PC-9 (cell line): ENCODE data around the gene DNAI4. TPM values are rescaled to one million over a fixed set of nuclear protein-coding genes. Genes with fewer than 3 reads are reported as not detected.

Experiments used
- BruUV-seq: library from RNA; stranded (reverse); fragments of 400-500 nt; replicated peaks from 2 replicates; lab custom pipeline; 2021; lab: Mats Ljungman, UMichigan
- CTCF ChIA-PET: fragments of 300-600 bp; sonication (Branson Sonifier 250); formaldehyde crosslinking; loops from one replicate; lab custom pipeline; 2022; ENCODE audit warnings: antibody characterized with exemption; lab: Charles Lee
- POLR2A ChIA-PET: fragments of 300-600 bp; sonication (Branson Sonifier 250); formaldehyde crosslinking; loops from one replicate; lab custom pipeline; 2022; ENCODE audit warnings: antibody characterized with exemption; ENCODE audit not compliant: unreplicated experiment; lab: Charles Lee
- DNase-seq, 2 experiments: peaks; one replicate each; pipeline versions ENCODE4 v3.0.0 to v3.0.0-alpha.2; 2015 to 2022; ENCODE audit warnings: mixed read lengths in 1 of 2
- H2AFZ ChIP-seq: fragments of 200-600 bp; sonication (generic); 2 replicates; pipeline ENCODE4 v1.8.1; 2017; ENCODE audit warnings: antibody characterized with exemption
- H3F3A ChIP-seq: fragments of 200-600 bp; sonication (generic); 2 replicates; pipeline ENCODE4 v1.8.1; 2017; ENCODE audit warnings: antibody characterized with exemption, mild to moderate bottlenecking, low read depth; ENCODE audit not compliant: insufficient read depth
- H3K27ac ChIP-seq: fragments of 200-600 bp; sonication (generic); 2 replicates; pipeline ENCODE4 v1.6.1; 2016; ENCODE audit warnings: mixed run types
- H3K27me3 ChIP-seq: fragments of 200-600 bp; sonication (generic); 2 replicates; pipeline ENCODE4 v1.6.1; 2016; ENCODE audit warnings: low read depth, mixed run types; ENCODE audit not compliant: insufficient read depth
- H3K36me3 ChIP-seq: fragments of 200-600 bp; sonication (generic); 2 replicates; pipeline ENCODE4 v1.6.1; 2016; ENCODE audit warnings: low read depth, mixed run types
- H3K4me1 ChIP-seq: fragments of 200-600 bp; sonication (generic); replicated peaks from 2 replicates; pipeline ENCODE4 v1.6.1; 2016; ENCODE audit warnings: mixed run types; ENCODE audit not compliant: insufficient read depth
- H3K4me2 ChIP-seq: fragments of 200-600 bp; sonication (generic); 2 replicates; pipeline ENCODE4 v1.6.1; 2017; ENCODE audit warnings: mixed run types
- H3K4me3 ChIP-seq: fragments of 200-600 bp; sonication (generic); 2 replicates; pipeline ENCODE4 v1.6.1; 2016; ENCODE audit warnings: mixed run types
- H3K79me2 ChIP-seq: fragments of 200-600 bp; sonication (generic); 2 replicates; pipeline ENCODE4 v1.6.1; 2017; ENCODE audit warnings: low read depth, mixed run types
- H3K9me2 ChIP-seq: fragments of 200-600 bp; sonication (generic); 2 replicates; pipeline ENCODE4 v1.8.1; 2017; ENCODE audit warnings: mild to moderate bottlenecking; ENCODE audit not compliant: insufficient read depth
- H3K9me3 ChIP-seq: fragments of 200-600 bp; sonication (generic); 2 replicates; pipeline ENCODE4 v1.8.1; 2016; ENCODE audit warnings: low read depth; ENCODE audit not compliant: insufficient read depth
- H4K20me1 ChIP-seq: fragments of 200-600 bp; sonication (generic); 2 replicates; pipeline ENCODE4 v1.8.1; 2017; ENCODE audit not compliant: insufficient read depth
- EZH2 ChIP-seq: fragments of 200-600 bp; sonication (generic); IDR thresholded peaks from 2 replicates; pipeline ENCODE4 v1.8.0; 2017; ENCODE audit warnings: antibody characterized with exemption, low read depth
- intact Hi-C: fragments of 100-400 bp; cut with micrococcal nuclease; formaldehyde crosslinking; loops from one replicate; pipeline ENCODE4 v1.10.0; 2022; ENCODE audit not compliant: unreplicated experiment
- total RNA-seq: library from RNA; stranded (reverse); gene quantifications from 2 replicates; pipeline ENCODE4 v1.2.3, GENCODE V29; 2021
- TF ChIP-seq, protein P1 (sequence below): fragments of 200-600 bp; sonication (generic); conservative IDR thresholded peaks from 2 replicates; pipeline ENCODE4 v1.6.1; 2017; ENCODE audit warnings: mixed run types, antibody characterized with exemption, mild to moderate bottlenecking, moderate library complexity

Gene DNAI4
- total RNA-seq, 1 experiment from 2014 or later, result 12.6 TPM

DNA sequence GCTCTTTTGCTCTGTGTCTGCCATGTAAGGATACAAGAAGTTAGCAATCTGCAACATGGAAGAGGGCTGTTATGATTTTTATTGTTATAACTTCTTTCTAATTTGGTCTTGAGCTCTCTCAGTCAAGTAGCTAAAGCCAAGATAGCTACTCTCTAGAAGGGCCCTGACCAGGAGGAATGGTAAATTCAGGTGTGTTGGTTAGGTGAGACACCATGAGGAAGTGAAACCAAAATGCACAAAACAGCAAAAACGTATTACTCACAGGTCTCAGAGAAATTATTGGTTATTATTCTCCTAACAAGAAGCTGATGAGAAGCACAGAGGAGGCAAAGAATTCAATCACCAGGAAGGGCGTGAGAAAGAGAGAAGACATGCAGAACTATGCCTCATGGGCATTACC, 71.8 kb downstream of the DNAI4 start:
- no peak overlapping the region for H3K27ac ChIP-seq
- H4K20me1 ChIP-seq, result no peaks in the 10 kb centered on the region
- BruUV-seq, result no TSS peak
- CTCF ChIA-PET, result no interaction called here
- H3K27me3 ChIP-seq, result no peaks in the 10 kb centered on the region
- no peaks in the 10 kb centered on the region; the same call in 1 of the 2 replicates for H3K9me2 ChIP-seq
- intact Hi-C loops, result no loop called here
- peak overlapping the region; percentile 12; the same call in 1 of the 2 replicates for H2AFZ ChIP-seq
- H3K36me3 ChIP-seq, result no peaks in the 10 kb centered on the region
- no peak overlapping the region for H3K4me2 ChIP-seq
- H3K9me3 ChIP-seq, result no peaks in the 10 kb centered on the region
- TF ChIP-seq, protein P1, sequence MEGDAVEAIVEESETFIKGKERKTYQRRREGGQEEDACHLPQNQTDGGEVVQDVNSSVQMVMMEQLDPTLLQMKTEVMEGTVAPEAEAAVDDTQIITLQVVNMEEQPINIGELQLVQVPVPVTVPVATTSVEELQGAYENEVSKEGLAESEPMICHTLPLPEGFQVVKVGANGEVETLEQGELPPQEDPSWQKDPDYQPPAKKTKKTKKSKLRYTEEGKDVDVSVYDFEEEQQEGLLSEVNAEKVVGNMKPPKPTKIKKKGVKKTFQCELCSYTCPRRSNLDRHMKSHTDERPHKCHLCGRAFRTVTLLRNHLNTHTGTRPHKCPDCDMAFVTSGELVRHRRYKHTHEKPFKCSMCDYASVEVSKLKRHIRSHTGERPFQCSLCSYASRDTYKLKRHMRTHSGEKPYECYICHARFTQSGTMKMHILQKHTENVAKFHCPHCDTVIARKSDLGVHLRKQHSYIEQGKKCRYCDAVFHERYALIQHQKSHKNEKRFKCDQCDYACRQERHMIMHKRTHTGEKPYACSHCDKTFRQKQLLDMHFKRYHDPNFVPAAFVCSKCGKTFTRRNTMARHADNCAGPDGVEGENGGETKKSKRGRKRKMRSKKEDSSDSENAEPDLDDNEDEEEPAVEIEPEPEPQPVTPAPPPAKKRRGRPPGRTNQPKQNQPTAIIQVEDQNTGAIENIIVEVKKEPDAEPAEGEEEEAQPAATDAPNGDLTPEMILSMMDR, result no peak
- TF ChIP-seq EZH2, result no peak
- POLR2A ChIA-PET, result no interaction called here
- no peaks in the 10 kb centered on the region for H3K4me1 ChIP-seq
- H3K4me3 ChIP-seq, result no peak overlapping the region
- no peaks in the 10 kb centered on the region for H3K79me2 ChIP-seq
- no peak for DNase-seq
- no peaks in the 10 kb centered on the region for H3F3A ChIP-seq

DNA sequence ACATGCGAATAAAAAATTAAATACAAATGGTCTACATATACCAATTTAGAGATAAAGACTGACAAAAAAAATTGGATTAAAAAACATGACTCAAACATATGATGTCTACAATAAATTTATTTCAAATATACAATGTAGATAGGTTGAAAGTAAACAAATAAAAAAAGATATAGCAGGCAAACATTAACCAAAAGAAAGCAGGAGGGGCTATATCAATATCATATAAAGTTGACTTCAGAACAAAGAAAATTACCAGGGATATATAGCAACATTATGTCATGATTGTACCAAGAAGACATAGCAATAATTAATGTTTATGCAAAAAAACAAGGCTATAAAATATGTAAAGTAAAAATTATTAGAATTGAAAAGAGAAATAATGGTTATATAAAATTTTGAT, 73.7 kb downstream of the DNAI4 start:
- H3K27me3 ChIP-seq, result no peaks in the 10 kb centered on the region

DNA sequence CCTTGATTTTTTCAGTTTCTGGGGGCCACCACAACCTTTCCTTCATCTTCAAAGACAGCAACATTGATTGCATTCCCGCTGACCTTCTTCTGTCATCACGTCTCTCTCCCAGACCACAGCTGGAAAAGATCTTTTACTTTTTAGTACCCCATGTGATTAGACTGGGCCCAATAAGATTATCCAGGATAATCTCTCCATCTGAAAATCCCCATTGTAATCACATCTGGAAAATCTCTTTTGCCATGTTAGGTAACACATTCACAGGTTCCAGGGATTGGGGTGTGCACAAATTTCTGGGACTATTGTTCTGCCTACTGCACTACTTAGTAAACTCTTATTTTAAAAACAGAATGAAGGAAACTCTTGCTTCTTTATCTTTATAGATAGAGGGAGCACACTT, 76.5 kb downstream of the DNAI4 start:
- no peak overlapping the region for H3K27ac ChIP-seq
- no peak for DNase-seq
- CTCF ChIA-PET, result no interaction called here
- H4K20me1 ChIP-seq, result no peaks in the 10 kb centered on the region
- no peaks in the 10 kb centered on the region for H3F3A ChIP-seq
- H3K79me2 ChIP-seq, result no peaks in the 10 kb centered on the region
- no peaks in the 10 kb centered on the region for H3K9me3 ChIP-seq
- no peaks in the 10 kb centered on the region for H3K36me3 ChIP-seq
- H3K4me1 ChIP-seq, result no peaks in the 10 kb centered on the region
- H2AFZ ChIP-seq, result no peak overlapping the region
- intact Hi-C loops, result no loop called here
- no peak overlapping the region for H3K4me3 ChIP-seq
- no peak for TF ChIP-seq EZH2
- TF ChIP-seq, protein P1, result no peak
- BruUV-seq, result no TSS peak
- no peaks in the 10 kb centered on the region; the same call in 1 of the 2 replicates for H3K9me2 ChIP-seq
- H3K27me3 ChIP-seq, result no peaks in the 10 kb centered on the region
- H3K4me2 ChIP-seq, result no peak overlapping the region
- POLR2A ChIA-PET, result no interaction called here

More for the DNA sequence above, 73.7 kb downstream of the DNAI4 start:
- H3K4me1 ChIP-seq, result no peaks in the 10 kb centered on the region
- CTCF ChIA-PET, result no interaction called here
- DNase-seq, result no peak
- no peak overlapping the region for H2AFZ ChIP-seq
- no peaks in the 10 kb centered on the region; the same call in 1 of the 2 replicates for H3K9me2 ChIP-seq
- no peaks in the 10 kb centered on the region for H4K20me1 ChIP-seq
- H3F3A ChIP-seq, result no peaks in the 10 kb centered on the region
- H3K4me3 ChIP-seq, result no peak overlapping the region
- TF ChIP-seq EZH2, result no peak
- no peak overlapping the region for H3K27ac ChIP-seq
- H3K36me3 ChIP-seq, result no peaks in the 10 kb centered on the region
- no peaks in the 10 kb centered on the region for H3K79me2 ChIP-seq
- BruUV-seq, result no TSS peak
- no peak overlapping the region for H3K4me2 ChIP-seq
- no peaks in the 10 kb centered on the region for H3K9me3 ChIP-seq
- intact Hi-C loops, result no loop called here
- POLR2A ChIA-PET, result no interaction called here

DNA sequence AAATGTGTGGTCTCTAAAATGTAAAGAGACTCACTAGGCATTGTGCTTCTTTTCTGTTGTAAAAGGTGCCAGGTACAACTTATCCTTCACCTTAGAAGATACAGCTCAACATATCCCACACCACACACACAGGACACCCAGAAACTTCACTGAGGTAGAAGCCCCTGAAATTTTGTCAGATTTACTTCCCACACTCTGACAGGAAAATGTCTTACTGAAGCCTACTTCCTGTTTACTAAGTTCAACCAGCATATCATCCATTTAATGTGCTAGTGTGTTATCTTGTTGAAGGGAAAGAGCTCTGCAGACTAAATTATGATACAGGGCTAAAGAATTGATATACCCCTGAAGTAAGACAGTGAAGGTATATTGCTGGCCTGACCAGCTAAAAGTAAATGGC, 83.7 kb downstream of the DNAI4 start:
- CTCF ChIA-PET, result no interaction called here
- H3K4me2 ChIP-seq, result no peak overlapping the region
- intact Hi-C loops, result no loop called here

More for the DNA sequence above, 83.7 kb downstream of the DNAI4 start:
- Histone ChIP-seq H3K27ac (no peak overlapping the region), H3K4me3 (no peak overlapping the region), H3K79me2 (no peaks in the 10 kb centered on the region), H3K9me2 (no peaks in the 10 kb centered on the region), H3K4me1 (no peaks in the 10 kb centered on the region), H3K36me3 (no peaks in the 10 kb centered on the region), H4K20me1 (no peaks in the 10 kb centered on the region), H3K27me3 (no peaks in the 10 kb centered on the region), H3K9me3 (no peaks in the 10 kb centered on the region), H2AFZ (no peak overlapping the region), H3F3A (no peaks in the 10 kb centered on the region)
- no peak for TF ChIP-seq EZH2
- TF ChIP-seq, protein P1, result no peak
- no TSS peak for BruUV-seq
- POLR2A ChIA-PET, result no interaction called here
- DNase-seq, result no peak
